ENCODE measurements around the gene ELL2. TPM values are rescaled to one million over a fixed set of nuclear protein-coding genes. Genes with fewer than 3 reads are reported as not detected.

The ELL2 gene
- polyA plus RNA-seq, 1 donor (not counting 4 experiments of a cell fraction or from before 2014, with no cell fraction given), result 100 TPM

DNA sequence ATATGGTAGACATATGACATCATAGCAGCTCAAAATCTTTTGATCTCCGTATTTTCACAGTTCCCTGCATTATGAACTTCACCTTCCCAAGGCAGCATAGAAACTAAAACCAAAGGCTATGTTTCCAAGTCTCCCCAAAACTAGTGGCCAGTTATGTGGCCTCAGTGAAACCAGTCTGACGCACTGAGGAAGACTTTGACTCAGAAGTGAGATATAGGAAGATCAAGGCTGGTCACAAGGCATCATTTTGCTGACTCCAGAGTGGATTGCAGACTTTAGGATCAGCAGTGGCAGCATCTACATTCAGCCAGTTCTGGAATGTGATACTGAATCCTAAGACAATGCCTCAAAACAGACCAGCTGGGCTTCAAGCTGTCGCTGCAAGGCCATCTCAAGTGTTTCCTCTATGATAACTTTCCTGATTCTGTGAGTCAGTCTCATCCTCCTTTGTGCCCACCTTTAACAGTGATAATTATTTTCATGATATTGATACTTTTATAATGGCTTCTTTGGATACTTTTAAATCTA is 34.4 kb upstream of the ELL2 start:
- TF ChIP-seq, protein P1, sequence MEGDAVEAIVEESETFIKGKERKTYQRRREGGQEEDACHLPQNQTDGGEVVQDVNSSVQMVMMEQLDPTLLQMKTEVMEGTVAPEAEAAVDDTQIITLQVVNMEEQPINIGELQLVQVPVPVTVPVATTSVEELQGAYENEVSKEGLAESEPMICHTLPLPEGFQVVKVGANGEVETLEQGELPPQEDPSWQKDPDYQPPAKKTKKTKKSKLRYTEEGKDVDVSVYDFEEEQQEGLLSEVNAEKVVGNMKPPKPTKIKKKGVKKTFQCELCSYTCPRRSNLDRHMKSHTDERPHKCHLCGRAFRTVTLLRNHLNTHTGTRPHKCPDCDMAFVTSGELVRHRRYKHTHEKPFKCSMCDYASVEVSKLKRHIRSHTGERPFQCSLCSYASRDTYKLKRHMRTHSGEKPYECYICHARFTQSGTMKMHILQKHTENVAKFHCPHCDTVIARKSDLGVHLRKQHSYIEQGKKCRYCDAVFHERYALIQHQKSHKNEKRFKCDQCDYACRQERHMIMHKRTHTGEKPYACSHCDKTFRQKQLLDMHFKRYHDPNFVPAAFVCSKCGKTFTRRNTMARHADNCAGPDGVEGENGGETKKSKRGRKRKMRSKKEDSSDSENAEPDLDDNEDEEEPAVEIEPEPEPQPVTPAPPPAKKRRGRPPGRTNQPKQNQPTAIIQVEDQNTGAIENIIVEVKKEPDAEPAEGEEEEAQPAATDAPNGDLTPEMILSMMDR (optimal IDR thresholded peaks at IDR 0.05 in 1 of 3, IDR thresholded peaks at IDR 0.05 in 1 of 3, conservative IDR thresholded peaks at IDR 0.05 in 1 of 3; ENCODE audit: extremely low read depth in 1 of 3, insufficient read depth in 2 of 3, low read length in 3 of 3), result no peak
- no peak for TF ChIP-seq EZH2 (IDR thresholded peaks at IDR 0.05; ENCODE audit: low read length)
- Histone ChIP-seq H3K27ac (ENCODE audit: control insufficient read depth, insufficient read depth, low read length) (no peak overlapping the region), H3K9me3 (ENCODE audit: control insufficient read depth, low read depth, low read length) (no peaks in the 10 kb centered on the region), H3K79me2 (ENCODE audit: control insufficient read depth, insufficient read depth, low read length) (no peaks in the 10 kb centered on the region), H3K36me3 (ENCODE audit: control insufficient read depth in 2 of 2, extremely low read depth in 1 of 2, insufficient read depth in 2 of 2, low read length in 2 of 2) (no peaks in the 10 kb centered on the region), H4K20me1 (ENCODE audit: control insufficient read depth, extremely low read depth, insufficient read depth, low read length) (no peaks in the 10 kb centered on the region), H3K27me3 (ENCODE audit: control insufficient read depth, extremely low read depth, insufficient read depth, low read length) (no peaks in the 10 kb centered on the region), H2AFZ (ENCODE audit: control insufficient read depth, low read length) (no peak overlapping the region), H3K4me2 (ENCODE audit: control insufficient read depth, extremely low read depth, insufficient read depth, low read depth, low read length) (no peak overlapping the region), H3K4me3 (ENCODE audit: control insufficient read depth in 2 of 3, extremely low read depth in 1 of 3, insufficient read depth in 2 of 3, low read depth in 1 of 3, low read length in 3 of 3) (no peak overlapping the region), H3K9ac (ENCODE audit: control insufficient read depth, extremely low read depth, insufficient read depth, low read length) (no peak overlapping the region), H3K9me1 (ENCODE audit: control insufficient read depth, extremely low read depth, insufficient read depth, low read length) (no peaks in the 10 kb centered on the region), H3K4me1 (ENCODE audit: control insufficient read depth, extremely low read depth, insufficient read depth, low read length) (peaks cover 3% of the 10 kb centered on the region)
- no peak for DNase-seq (ENCODE audit: low read depth, low spot score)
- dilution Hi-C loops (cut with MboI; ENCODE audit: extremely low pct_ligation_motif_present, low sequenced_read_pairs), result no loop called here
- no peak for FAIRE-seq

DNA sequence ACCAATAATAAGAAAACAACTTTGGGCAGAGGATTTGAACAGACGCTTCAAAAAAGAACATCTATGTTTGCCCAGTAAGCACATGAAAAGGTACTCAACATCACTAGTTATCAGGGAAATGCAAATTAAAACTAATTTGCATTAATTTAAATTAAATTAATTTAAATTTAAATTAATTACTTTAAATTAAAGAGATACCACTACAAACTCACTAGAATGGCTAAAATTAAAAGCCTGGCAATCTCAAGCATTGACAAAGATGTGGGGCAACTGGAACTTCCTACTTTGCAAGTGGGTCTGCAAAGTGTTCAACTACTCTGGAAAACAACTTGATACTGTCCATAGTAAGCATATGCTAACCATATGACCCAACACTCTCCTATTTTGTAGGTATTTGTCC is 32.1 kb upstream of the ELL2 start:
- Histone ChIP-seq H3K36me3 (ENCODE audit: control insufficient read depth in 2 of 2, extremely low read depth in 1 of 2, insufficient read depth in 2 of 2, low read length in 2 of 2) (no peaks in the 10 kb centered on the region), H3K27ac (ENCODE audit: control insufficient read depth, insufficient read depth, low read length) (no peak overlapping the region), H3K9me3 (ENCODE audit: control insufficient read depth, low read depth, low read length) (no peaks in the 10 kb centered on the region), H3K4me2 (ENCODE audit: control insufficient read depth, extremely low read depth, insufficient read depth, low read depth, low read length) (no peak overlapping the region), H3K9me1 (ENCODE audit: control insufficient read depth, extremely low read depth, insufficient read depth, low read length) (no peaks in the 10 kb centered on the region), H3K9ac (ENCODE audit: control insufficient read depth, extremely low read depth, insufficient read depth, low read length) (no peak overlapping the region), H3K4me1 (ENCODE audit: control insufficient read depth, extremely low read depth, insufficient read depth, low read length) (peaks cover 3% of the 10 kb centered on the region), H3K79me2 (ENCODE audit: control insufficient read depth, insufficient read depth, low read length) (no peaks in the 10 kb centered on the region), H3K27me3 (ENCODE audit: control insufficient read depth, extremely low read depth, insufficient read depth, low read length) (no peaks in the 10 kb centered on the region), H2AFZ (ENCODE audit: control insufficient read depth, low read length) (no peak overlapping the region), H4K20me1 (ENCODE audit: control insufficient read depth, extremely low read depth, insufficient read depth, low read length) (no peaks in the 10 kb centered on the region), H3K4me3 (ENCODE audit: control insufficient read depth in 2 of 3, extremely low read depth in 1 of 3, insufficient read depth in 2 of 3, low read depth in 1 of 3, low read length in 3 of 3) (no peak overlapping the region)
- DNase-seq (ENCODE audit: low read depth, low spot score), result no peak
- no peak for FAIRE-seq
- TF ChIP-seq EZH2 (IDR thresholded peaks at IDR 0.05; ENCODE audit: low read length), result no peak
- TF ChIP-seq, protein P1 (optimal IDR thresholded peaks at IDR 0.05 in 1 of 3, IDR thresholded peaks at IDR 0.05 in 1 of 3, conservative IDR thresholded peaks at IDR 0.05 in 1 of 3; ENCODE audit: extremely low read depth in 1 of 3, insufficient read depth in 2 of 3, low read length in 3 of 3), result no peak
- dilution Hi-C loops (cut with MboI; ENCODE audit: extremely low pct_ligation_motif_present, low sequenced_read_pairs), result no loop called here
